ENCODE data around the gene TAF6. TPM values are rescaled to one million over a fixed set of nuclear protein-coding genes. Genes with fewer than 3 reads are reported as not detected.

The TAF6 gene
- total RNA-seq, 1 experiment from 2014 or later, result 87.1 TPM

DNA sequence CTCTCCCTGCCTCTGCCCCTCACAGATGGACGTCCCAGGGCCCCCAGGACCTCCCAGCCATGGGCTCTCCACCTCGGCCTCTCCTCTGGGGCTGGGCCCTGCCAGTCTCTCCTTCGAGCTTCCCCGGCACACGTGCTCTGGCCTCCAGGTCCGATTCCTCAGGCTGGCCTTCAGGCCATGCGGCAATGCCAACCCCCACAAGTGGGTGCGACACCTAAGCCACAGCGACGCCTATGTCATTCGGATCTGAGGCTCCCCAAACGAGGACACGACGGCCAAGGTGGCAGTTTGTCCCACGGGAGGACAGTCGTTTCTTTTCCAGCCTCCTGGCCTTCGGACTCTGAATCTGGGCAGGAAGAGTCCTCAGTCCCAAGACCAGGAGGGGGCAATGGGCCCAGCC is 12.5 kb downstream of the TAF6 start:
- Histone ChIP-seq H4K91ac (ENCODE audit: insufficient read length, low read depth, low read length) (no peak overlapping the region), H3K9ac (ENCODE audit: extremely low read depth, insufficient read length, low read length) (no peak overlapping the region), H3K4ac (ENCODE audit: low read depth, low read length) (no peak overlapping the region), H3K56ac (ENCODE audit: insufficient read length, low read depth, low read length) (no peak overlapping the region), H2BK12ac (ENCODE audit: insufficient read length, low read depth, low read length) (no peak overlapping the region), H3K23me2 (ENCODE audit: insufficient read length, low read depth, low read length, poor library complexity, severe bottlenecking) (no peaks in the 10 kb centered on the region), H3K79me1 (ENCODE audit: insufficient read depth, low read depth, low read length, poor library complexity, severe bottlenecking) (no peaks in the 10 kb centered on the region), H3K9me3 (ENCODE audit: control insufficient read depth, low read depth, low read length) (no peaks in the 10 kb centered on the region), H2BK20ac (ENCODE audit: low read depth, low read length, poor library complexity, severe bottlenecking) (no peak overlapping the region), H4K20me1 (ENCODE audit: control insufficient read depth, insufficient read depth, insufficient read length) (no peaks in the 10 kb centered on the region), H3K23ac (ENCODE audit: insufficient read length, low read depth, low read length) (no peak overlapping the region), H2BK120ac (ENCODE audit: low read depth, low read length, poor library complexity, severe bottlenecking) (no peak overlapping the region), H3K79me2 (ENCODE audit: insufficient read depth, low read length) (no peaks in the 10 kb centered on the region), H4K5ac (ENCODE audit: insufficient read length, low read depth, low read length) (no peak overlapping the region), H3K14ac (ENCODE audit: insufficient read depth, low read length) (no peak overlapping the region), H3K27me3 (ENCODE audit: insufficient read depth, low read length) (no peaks in the 10 kb centered on the region), H2AK5ac (ENCODE audit: insufficient read length, low read length) (no peak overlapping the region), H3K4me2 (ENCODE audit: insufficient read depth, insufficient read length, low read length) (no peak overlapping the region), H3K18ac (ENCODE audit: insufficient read length, low read depth, low read length) (no peak overlapping the region), H2BK5ac (ENCODE audit: insufficient read length, low read length) (no peak overlapping the region), H3K27ac (ENCODE audit: insufficient read length, low read depth, low read length) (no peak overlapping the region), H2AFZ (ENCODE audit: low read length) (no peak overlapping the region), H3T11ph (ENCODE audit: low read length) (no peak overlapping the region), H2BK15ac (ENCODE audit: low read depth, low read length) (no peak overlapping the region), H3K4me1 (ENCODE audit: insufficient read depth, low read length) (no peaks in the 10 kb centered on the region), H4K8ac (replicated peaks; ENCODE audit: insufficient read length, low read depth, low read length) (no peak overlapping the region)
- no peak overlapping the region for H3K27ac Mint-ChIP-seq
- H3K9me3 Mint-ChIP-seq, result no peaks in the 10 kb centered on the region
- H3K27me3 Mint-ChIP-seq (ENCODE audit: low read depth), result no peaks in the 10 kb centered on the region; the same call in 1 of the 2 replicates
- DNase-seq, result no peak
- H3K4me3 Mint-ChIP-seq, result peak overlapping the region in 1 of 2 experiments; percentile 57; a peak in 1 of 5 replicates
- TF ChIP-seq, protein P1, sequence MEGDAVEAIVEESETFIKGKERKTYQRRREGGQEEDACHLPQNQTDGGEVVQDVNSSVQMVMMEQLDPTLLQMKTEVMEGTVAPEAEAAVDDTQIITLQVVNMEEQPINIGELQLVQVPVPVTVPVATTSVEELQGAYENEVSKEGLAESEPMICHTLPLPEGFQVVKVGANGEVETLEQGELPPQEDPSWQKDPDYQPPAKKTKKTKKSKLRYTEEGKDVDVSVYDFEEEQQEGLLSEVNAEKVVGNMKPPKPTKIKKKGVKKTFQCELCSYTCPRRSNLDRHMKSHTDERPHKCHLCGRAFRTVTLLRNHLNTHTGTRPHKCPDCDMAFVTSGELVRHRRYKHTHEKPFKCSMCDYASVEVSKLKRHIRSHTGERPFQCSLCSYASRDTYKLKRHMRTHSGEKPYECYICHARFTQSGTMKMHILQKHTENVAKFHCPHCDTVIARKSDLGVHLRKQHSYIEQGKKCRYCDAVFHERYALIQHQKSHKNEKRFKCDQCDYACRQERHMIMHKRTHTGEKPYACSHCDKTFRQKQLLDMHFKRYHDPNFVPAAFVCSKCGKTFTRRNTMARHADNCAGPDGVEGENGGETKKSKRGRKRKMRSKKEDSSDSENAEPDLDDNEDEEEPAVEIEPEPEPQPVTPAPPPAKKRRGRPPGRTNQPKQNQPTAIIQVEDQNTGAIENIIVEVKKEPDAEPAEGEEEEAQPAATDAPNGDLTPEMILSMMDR (conservative IDR thresholded peaks at IDR 0.05), result no peak
- no CpG with 5 or more reads among the region's 17 CpGs for WGBS (ENCODE audit: extremely low coverage, insufficient read length, low lambda C conversion rate)
- peaks cover 3 to 6% of the 10 kb centered on the region in 2 experiments; a peak in 3 of 4 replicates for H3K4me1 Mint-ChIP-seq
- peaks cover 53 to 76% (median 75%) of the 10 kb centered on the region in 3 experiments for H3K36me3 Mint-ChIP-seq (ENCODE audit: insufficient read depth in 1 of 3, low read depth in 3 of 3)
